Fibroblast of lung (primary cell): ENCODE data around the gene HP.

Source experiments
- CTCF ChIP-seq, 2 donors: IDR thresholded peaks in 1 of 2; conservative IDR thresholded peaks in 1 of 2; 1 replicate in 1 of 2; 2 replicates in 1 of 2; pipeline ENCODE4 v1.5.1; 2011 to 2012; ENCODE audit warnings: low read length in 2 of 2, control low read depth in 1 of 2, inconsistent platforms in 1 of 2, low read depth in 1 of 2, mild to moderate bottlenecking in 1 of 2
- EZH2 ChIP-seq: IDR thresholded peaks from 2 replicates; pipeline ENCODE4 v1.5.1; 2012; ENCODE audit warnings: low read length, control low read depth, mild to moderate bottlenecking; ENCODE audit errors: missing control alignments

- peak; percentile 54 to 88 for TF ChIP-seq CTCF (conservative IDR thresholded peaks at IDR 0.05 in 1 of 2, IDR thresholded peaks at IDR 0.05 in 1 of 2; ENCODE audit: low read depth in 1 of 2, low read length in 2 of 2)
- no peak for TF ChIP-seq EZH2
Observed at GRCh38 chr16:72066747-72067146, 12.4 kb downstream of the HP start.
